ENCODE data around the gene GYS2.

Gene GYS2

DNA sequence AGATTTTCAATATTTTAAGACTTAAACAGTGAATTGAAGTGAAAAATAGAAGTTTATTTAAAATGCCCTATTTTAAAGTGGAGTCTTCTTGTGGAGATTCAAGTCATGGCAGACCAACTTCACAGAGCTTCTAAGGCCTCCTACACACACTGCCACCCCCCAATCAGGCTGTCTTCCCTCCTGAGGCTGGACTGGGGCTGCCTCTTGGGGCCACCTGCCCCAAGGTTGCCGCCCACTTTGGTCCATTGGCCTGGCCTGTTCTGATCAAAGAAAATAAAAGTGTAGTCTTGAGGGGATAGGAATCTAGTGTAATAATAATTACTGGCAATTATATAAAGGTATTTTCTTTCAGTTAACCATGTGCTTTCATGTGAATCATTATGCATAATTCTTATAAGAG is 101.8 kb downstream of the GYS2 start:
- DNase-seq (ENCODE audit: low spot score), result no peak

DNA sequence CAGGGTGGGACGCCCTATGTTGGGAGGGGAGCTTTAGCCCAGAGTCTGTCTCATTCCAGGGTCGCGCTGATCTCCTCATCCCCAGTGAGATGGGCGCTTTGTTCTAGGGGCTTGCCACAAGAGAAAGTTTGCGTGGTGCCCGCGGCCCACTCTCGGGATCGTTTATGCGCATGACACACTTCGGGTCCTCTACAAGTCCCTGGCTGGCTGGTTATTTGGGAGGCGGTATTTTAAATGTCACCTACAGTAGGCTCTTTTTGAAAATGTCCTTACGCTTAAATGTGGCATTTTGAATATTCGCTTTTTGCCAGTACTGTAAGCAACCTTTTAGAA is 102.5 kb downstream of the GYS2 start:
- DNase-seq (ENCODE audit: low spot score), result no peak

DNA sequence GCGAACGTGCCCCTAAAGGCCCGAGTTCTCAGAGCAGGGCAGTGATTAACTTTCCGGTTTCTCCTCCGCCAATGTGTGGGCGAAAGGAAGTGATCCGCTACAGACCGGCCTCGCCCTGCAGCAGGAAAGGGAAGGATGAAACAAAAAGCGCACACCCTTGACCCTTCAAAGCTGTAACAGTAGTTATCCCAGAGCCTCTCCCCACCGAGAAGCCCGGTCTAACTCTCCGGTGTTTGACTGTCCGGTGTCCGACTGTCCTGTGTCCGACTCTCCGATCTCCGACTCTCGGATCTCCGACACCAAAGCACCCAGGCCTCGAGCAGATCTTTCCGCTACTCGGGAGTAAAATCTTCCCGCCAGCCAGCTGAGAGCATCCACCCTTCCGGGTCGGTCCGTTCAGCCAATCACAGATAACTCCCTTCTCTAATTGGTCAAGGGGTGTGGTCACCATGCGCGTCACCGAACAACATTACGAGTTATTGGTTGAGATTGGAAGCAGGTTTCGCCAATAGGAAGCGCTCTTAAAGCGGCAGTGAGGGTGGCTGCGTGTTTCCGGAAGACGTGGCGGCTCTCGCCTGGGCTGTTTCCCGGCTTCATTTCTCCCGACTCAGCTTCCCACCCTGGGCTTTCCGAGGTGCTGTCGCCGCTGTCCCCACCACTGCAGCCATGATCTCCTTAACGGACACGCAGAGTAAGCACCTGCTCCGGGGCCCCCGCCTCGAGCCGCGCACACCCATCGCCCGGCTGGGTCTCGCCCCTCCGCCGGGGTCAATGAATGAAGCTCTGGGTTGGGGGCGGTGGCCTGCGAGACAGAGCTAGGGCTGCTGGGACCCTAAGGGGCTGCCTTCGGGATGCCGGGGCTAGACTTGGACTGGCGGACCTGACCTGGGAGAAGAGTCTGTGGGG is 103.1 kb downstream of the GYS2 start, which contains the start of the genes GOLT1B and RECQL:
TSS of gene GOLT1B (plus strand) at position 532 of the 906 bp plus-strand sequence. CDS start at position 667, 135 bp downstream.
TSS of gene RECQL (minus strand) at position 378 of the 906 bp plus-strand sequence. CDS start 2,065 bp downstream, outside the sequence.
- peak; percentile 92 for DNase-seq (ENCODE audit: low spot score)

DNA sequence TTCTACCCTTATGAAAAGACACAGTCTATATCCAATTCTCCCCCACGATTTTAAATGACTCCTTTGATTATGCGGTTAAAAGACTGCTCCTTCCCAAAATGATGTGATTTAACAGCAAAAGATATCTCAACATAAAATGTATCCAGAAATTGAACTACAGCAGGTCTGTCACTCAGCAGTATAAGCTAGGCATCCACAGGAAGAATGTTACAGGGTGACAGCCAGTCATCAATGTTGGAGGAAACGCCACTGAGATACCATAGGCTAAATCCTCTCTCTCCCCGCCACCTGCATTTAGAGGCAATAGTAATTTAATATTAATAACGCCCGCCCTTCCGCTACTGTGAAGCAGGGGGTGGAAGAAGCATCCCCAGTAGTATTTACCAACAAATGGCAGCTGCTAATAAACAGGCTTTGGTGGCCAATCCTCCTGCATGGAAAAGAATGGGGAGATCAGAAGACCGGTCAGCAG is 103.8 kb downstream of the GYS2 start:
- DNase-seq (ENCODE audit: low spot score), result no peak

DNA sequence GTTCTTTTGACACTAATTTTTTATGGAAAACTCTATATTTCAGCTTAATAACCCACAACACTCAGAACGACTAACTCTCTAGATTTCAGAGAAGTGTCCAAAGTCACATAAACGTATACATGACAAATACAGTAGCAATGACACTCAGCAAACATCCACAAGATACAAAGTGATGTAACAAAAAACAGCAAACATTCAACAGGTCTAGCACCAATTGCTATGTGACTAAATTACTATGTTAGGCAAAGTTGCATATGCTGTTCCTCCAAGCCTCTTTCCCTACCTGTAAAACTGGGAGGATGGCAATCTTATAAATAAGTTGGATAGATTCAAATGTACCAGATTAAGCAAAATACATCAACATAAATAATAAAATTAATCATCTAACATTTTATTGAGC is 104.9 kb downstream of the GYS2 start:
- DNase-seq (ENCODE audit: low spot score), result no peak
